Cardiac fibroblast (primary cell): Measurements from ENCODE around the gene SPATC1L.
A peak's percentile ranks its signal among the peaks of the same experiment; 100 is the strongest.

Source experiments
- DNase-seq, 2 donors: peaks; one replicate each; pipeline versions ENCODE4 v3.0.0 to v3.0.0-alpha.2; 2010; ENCODE audit warnings: low read depth in 2 of 2
- H3K4me3 ChIP-seq, 2 donors: replicated peaks in 1 of 2; 1 replicate in 1 of 2; 2 replicates in 1 of 2; pipeline ENCODE4 v1.5.1; 2011; ENCODE audit warnings: low read depth in 2 of 2, low read length in 2 of 2, mild to moderate bottlenecking in 2 of 2, moderate library complexity in 1 of 2
- CTCF ChIP-seq: IDR thresholded peaks from one replicate; pipeline ENCODE4 v1.5.1; 2011; ENCODE audit warnings: low read depth, mild to moderate bottlenecking, low read length, inconsistent platforms

The SPATC1L gene

GRCh38 chr21:46189959-46190490 is 5.8 kb upstream of the SPATC1L start:
- no peak overlapping the region for H3K4me3 ChIP-seq
- no peak for TF ChIP-seq CTCF
- DNase-seq = no peak

GRCh38 chr21:46189213-46189958 is 5.1 kb upstream of the SPATC1L start:
- no peak overlapping the region for H3K4me3 ChIP-seq
- DNase-seq = peak; percentile 56 to 74
- no peak for TF ChIP-seq CTCF

- peak; percentile 64 to 85 for DNase-seq
- no peak for TF ChIP-seq CTCF
- H3K4me3 ChIP-seq = peak overlapping the region in 1 of 2 donors; percentile 3
These were observed 4.3 kb upstream of the SPATC1L start for GRCh38 chr21:46188226-46189212.

- no peak for DNase-seq
- no peak overlapping the region for H3K4me3 ChIP-seq
- no peak for TF ChIP-seq CTCF
These were observed 3.6 kb upstream of the SPATC1L start for GRCh38 chr21:46187814-46188213.

- no peak for TF ChIP-seq CTCF
- H3K4me3 ChIP-seq = no peak overlapping the region
- no peak for DNase-seq
These were observed 3.0 kb upstream of the SPATC1L start for GRCh38 chr21:46187261-46187660.

GRCh38 chr21:46185716-46186115 is 1.5 kb upstream of the SPATC1L start:
- DNase-seq = no peak
- no peak for TF ChIP-seq CTCF
- H3K4me3 ChIP-seq = no peak overlapping the region
